Endothelial cell of umbilical vein (primary cell): ENCODE data around the gene CRCP. TPM values are rescaled to one million over a fixed set of nuclear protein-coding genes. Genes with fewer than 3 reads are reported as not detected.

Experiments used
- BruUV-seq: library from RNA; stranded (reverse); fragments of 400-500 nt; replicated peaks from 2 replicates; lab custom pipeline; 2021; lab: Mats Ljungman, UMichigan
- CTCF ChIA-PET: fragments of 300-600, 350-600 bp; sonication (Branson Sonifier 250); formaldehyde crosslinking; loops from one replicate; lab custom pipeline; 2021; ENCODE audit warnings: antibody characterized with exemption, inconsistent platforms; lab: Charles Lee
- POLR2A ChIA-PET: fragments of 300-600, 350-600 bp; sonication (Branson Sonifier 250); formaldehyde crosslinking; loops from one replicate; lab custom pipeline; 2021; ENCODE audit warnings: antibody characterized with exemption, inconsistent platforms; lab: Charles Lee
- DNase-seq: peaks from one replicate; pipeline ENCODE4 v3.0.0-alpha.2; 2011; ENCODE audit warnings: low read depth, low spot score
- FAIRE-seq: peaks from 2 replicates; lab custom pipeline; 2011; peaks lifted over from hg19 to GRCh38; lab: Jason Lieb, UNC
- H2AFZ ChIP-seq: 2 replicates; pipeline ENCODE4 v1.6.0; 2012; ENCODE audit warnings: low read depth, low read length, control low read depth, inconsistent platforms
- H3K27ac ChIP-seq: 2 replicates; pipeline ENCODE4 v1.5.1; 2011; ENCODE audit warnings: low read depth, mild to moderate bottlenecking, control low read depth, low read length, moderate library complexity; ENCODE audit not compliant: insufficient read depth
- H3K27me3 ChIP-seq, 2 experiments: 2 replicates each; pipeline versions ENCODE4 v1.6.0 to v1.6.1; 2011; ENCODE audit warnings: low read length in 2 of 2, mixed read lengths in 1 of 2; ENCODE audit not compliant: control insufficient read depth in 2 of 2, insufficient read depth in 2 of 2
- H3K36me3 ChIP-seq, 2 experiments: 2 replicates in 1 of 2; 3 replicates in 1 of 2; pipeline ENCODE4 v1.5.1; 2011; ENCODE audit warnings: low read length in 2 of 2, mild to moderate bottlenecking in 1 of 2, moderate library complexity in 1 of 2; ENCODE audit not compliant: control insufficient read depth in 2 of 2, insufficient read depth in 2 of 2; ENCODE audit errors: extremely low read depth in 1 of 2
- H3K4me1 ChIP-seq: 3 replicates; pipeline ENCODE4 v1.5.1; 2011; ENCODE audit warnings: mild to moderate bottlenecking, low read length; ENCODE audit not compliant: control insufficient read depth, insufficient read depth; ENCODE audit errors: extremely low read depth
- H3K4me2 ChIP-seq: 2 replicates; pipeline ENCODE4 v1.6.1; 2011; ENCODE audit warnings: low read length, control low read depth, mixed read lengths; ENCODE audit not compliant: insufficient read depth
- H3K4me3 ChIP-seq, 3 experiments: fragments of 200-600 bp in 1 of 3; sonication (generic), shearing (Covaris generic) in 1 of 3; replicated peaks in 1 of 3; 2 replicates each; pipeline ENCODE4 v1.5.1; 2011 to 2016; ENCODE audit warnings: control low read depth in 3 of 3, low read length in 3 of 3, mild to moderate bottlenecking in 2 of 3, inconsistent platforms in 1 of 3, low read depth in 1 of 3, moderate library complexity in 1 of 3; ENCODE audit not compliant: insufficient read depth in 1 of 3
- H3K79me2 ChIP-seq: 2 replicates; pipeline ENCODE4 v1.6.0; 2012; ENCODE audit warnings: low read length, inconsistent platforms; ENCODE audit not compliant: control insufficient read depth, insufficient read depth
- H3K9ac ChIP-seq: replicated peaks from 2 replicates; pipeline ENCODE3; 2011; ENCODE audit warnings: low read length, control low read depth; ENCODE audit not compliant: insufficient read depth; ENCODE audit errors: extremely low read depth
- H3K9me1 ChIP-seq: replicated peaks from 3 replicates; pipeline ENCODE4 v1.6.0; 2011; ENCODE audit warnings: mild to moderate bottlenecking, low read length; ENCODE audit not compliant: control insufficient read depth, insufficient read depth; ENCODE audit errors: extremely low read depth
- H3K9me3 ChIP-seq: replicated peaks from 2 replicates; pipeline ENCODE4 v1.5.1; 2012; ENCODE audit warnings: low read length, inconsistent platforms; ENCODE audit not compliant: control insufficient read depth, insufficient read depth
- H4K20me1 ChIP-seq: replicated peaks from 2 replicates; pipeline ENCODE3; 2011; ENCODE audit warnings: mild to moderate bottlenecking, low read length; ENCODE audit not compliant: control insufficient read depth, insufficient read depth; ENCODE audit errors: extremely low read depth
- EZH2 ChIP-seq: IDR thresholded peaks from 2 replicates; pipeline ENCODE4 v1.6.1; 2012; ENCODE audit warnings: borderline replicate concordance, low read depth, mild to moderate bottlenecking, moderate library complexity, low read length, inconsistent platforms; ENCODE audit not compliant: severe bottlenecking
- FOS ChIP-seq: IDR thresholded peaks from 2 replicates; pipeline ENCODE4 v1.6.1; 2011; ENCODE audit warnings: mild to moderate bottlenecking, low read length, moderate library complexity, borderline replicate concordance; ENCODE audit not compliant: insufficient read depth
- GATA2 ChIP-seq: IDR thresholded peaks from 2 replicates; pipeline ENCODE4 v1.7.0; 2011; ENCODE audit warnings: low read depth, mild to moderate bottlenecking, moderate library complexity, mixed read lengths, low read length; ENCODE audit not compliant: insufficient read length, insufficient read depth
- JUN ChIP-seq: IDR thresholded peaks from 2 replicates; pipeline ENCODE4 v1.6.1; 2011; ENCODE audit warnings: borderline replicate concordance, low read depth; ENCODE audit not compliant: insufficient read length, insufficient read depth
- MYC ChIP-seq: IDR thresholded peaks from one replicate; pipeline ENCODE4 v1.6.1; 2011; ENCODE audit warnings: mild to moderate bottlenecking, low read depth, low read length
- POLR2A ChIP-seq: IDR thresholded peaks from 2 replicates; pipeline ENCODE4 v1.6.1; 2012; ENCODE audit warnings: low read depth, mild to moderate bottlenecking, control low read depth, low read length
- POLR2AphosphoS5 ChIP-seq: IDR thresholded peaks from 2 replicates; pipeline ENCODE4 v1.6.1; 2012; ENCODE audit warnings: low read depth, mild to moderate bottlenecking, control low read depth, low read length, moderate library complexity; ENCODE audit not compliant: insufficient read depth
- dilution Hi-C: fragments of 300-500 bp; cut with MboI; formaldehyde crosslinking; loops from one replicate; pipeline ENCODE4 v1.15.0; 2019; ENCODE audit warnings: low sequenced_read_pairs; ENCODE audit not compliant: extremely low pct_ligation_motif_present
- intact Hi-C: fragments of 100-400 bp; cut with micrococcal nuclease; formaldehyde crosslinking; loops from one replicate; pipeline ENCODE4 v1.10.0; 2022
- polyA plus RNA-seq, 4 experiments: library from polyadenylated mRNA; depleted of rRNA in 3 of 4; stranded (reverse) in 3 of 4; unstranded in 1 of 4; fragments of >200 nt; gene quantifications; 2 replicates each; pipeline versions ENCODE4 v1.2.1 to v1.2.3, GENCODE V29; 2011 to 2012; ENCODE audit warnings: missing spikeins in 1 of 4
- total RNA-seq: library from RNA; stranded (reverse); gene quantifications from 2 replicates; pipeline ENCODE4 v1.2.3, GENCODE V29; 2021
- TF ChIP-seq, protein P1 (sequence below): IDR thresholded peaks from 2 replicates; pipeline ENCODE4 v1.6.1; 2011; ENCODE audit not compliant: insufficient read depth, insufficient read length
- TF ChIP-seq, protein P2 (sequence below), 2 donors: IDR thresholded peaks; 1 replicate in 1 of 2; 2 replicates in 1 of 2; pipeline ENCODE4 v1.5.1; 2011; ENCODE audit warnings: low read length in 2 of 2, mild to moderate bottlenecking in 2 of 2, moderate library complexity in 2 of 2, control low read depth in 1 of 2, inconsistent platforms in 1 of 2, low read depth in 1 of 2; ENCODE audit not compliant: insufficient read depth in 1 of 2; ENCODE audit errors: extremely low read depth in 1 of 2

The CRCP gene
- total and polyA plus RNA-seq, 2 donors (not counting 3 experiments of a cell fraction or from before 2014, with no cell fraction given), result 14.2 to 29.7 TPM

DNA sequence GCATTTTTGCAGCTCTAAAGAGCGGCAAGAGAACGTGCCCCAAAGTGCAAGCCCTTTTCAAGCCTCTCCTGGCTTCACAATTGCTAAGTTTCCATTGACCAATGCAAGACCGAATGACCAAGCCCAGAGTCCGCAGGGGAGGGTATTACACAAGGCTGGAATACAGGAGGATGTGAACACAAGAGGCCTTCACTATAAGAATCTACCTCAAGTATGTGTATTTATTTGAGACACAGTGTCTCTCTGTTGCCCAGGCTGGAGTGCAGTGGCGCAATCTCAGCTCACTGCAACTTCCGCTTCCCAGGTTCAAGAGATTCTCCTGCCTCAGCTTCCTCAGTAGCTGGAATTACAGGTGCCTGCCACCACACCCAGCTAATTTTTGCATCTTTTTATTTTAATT lies 68.3 kb downstream of the CRCP start:
- TF ChIP-seq, protein P1, sequence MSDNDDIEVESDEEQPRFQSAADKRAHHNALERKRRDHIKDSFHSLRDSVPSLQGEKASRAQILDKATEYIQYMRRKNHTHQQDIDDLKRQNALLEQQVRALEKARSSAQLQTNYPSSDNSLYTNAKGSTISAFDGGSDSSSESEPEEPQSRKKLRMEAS, result no peak
- TF ChIP-seq FOS, result no peak
- TF ChIP-seq EZH2, result no peak
- no peak for TF ChIP-seq JUN
- no peak for TF ChIP-seq POLR2A
- no peak for TF ChIP-seq MYC
- TF ChIP-seq POLR2AphosphoS5, result no peak
- no peak for TF ChIP-seq GATA2
- TF ChIP-seq, protein P2, sequence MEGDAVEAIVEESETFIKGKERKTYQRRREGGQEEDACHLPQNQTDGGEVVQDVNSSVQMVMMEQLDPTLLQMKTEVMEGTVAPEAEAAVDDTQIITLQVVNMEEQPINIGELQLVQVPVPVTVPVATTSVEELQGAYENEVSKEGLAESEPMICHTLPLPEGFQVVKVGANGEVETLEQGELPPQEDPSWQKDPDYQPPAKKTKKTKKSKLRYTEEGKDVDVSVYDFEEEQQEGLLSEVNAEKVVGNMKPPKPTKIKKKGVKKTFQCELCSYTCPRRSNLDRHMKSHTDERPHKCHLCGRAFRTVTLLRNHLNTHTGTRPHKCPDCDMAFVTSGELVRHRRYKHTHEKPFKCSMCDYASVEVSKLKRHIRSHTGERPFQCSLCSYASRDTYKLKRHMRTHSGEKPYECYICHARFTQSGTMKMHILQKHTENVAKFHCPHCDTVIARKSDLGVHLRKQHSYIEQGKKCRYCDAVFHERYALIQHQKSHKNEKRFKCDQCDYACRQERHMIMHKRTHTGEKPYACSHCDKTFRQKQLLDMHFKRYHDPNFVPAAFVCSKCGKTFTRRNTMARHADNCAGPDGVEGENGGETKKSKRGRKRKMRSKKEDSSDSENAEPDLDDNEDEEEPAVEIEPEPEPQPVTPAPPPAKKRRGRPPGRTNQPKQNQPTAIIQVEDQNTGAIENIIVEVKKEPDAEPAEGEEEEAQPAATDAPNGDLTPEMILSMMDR (IDR thresholded peaks at IDR 0.05; ENCODE audit: extremely low read depth in 1 of 2, insufficient read depth in 1 of 2, low read depth in 1 of 2, low read length in 2 of 2), result no peak
- no peak overlapping the region for H3K4me3 ChIP-seq
- no peaks in the 10 kb centered on the region for H3K9me1 ChIP-seq
- ChIA-PET CTCF (interaction anchor here (1.5 kb wide), 1 partner anchor 36 kb away, joined by 3 read pairs; no protein-coding TSS in a partner anchor), POLR2A (no interaction called here)
- H3K4me2 ChIP-seq, result no peak overlapping the region
- H3K4me1 ChIP-seq, result no peaks in the 10 kb centered on the region
- H3K79me2 ChIP-seq, result no peaks in the 10 kb centered on the region
- H4K20me1 ChIP-seq, result no peaks in the 10 kb centered on the region
- H3K27ac ChIP-seq, result no peak overlapping the region
- H3K9me3 ChIP-seq, result no peaks in the 10 kb centered on the region
- H2AFZ ChIP-seq, result no peak overlapping the region
- dilution Hi-C loops (no loop called here), intact Hi-C loops (no loop called here)
- FAIRE-seq (no peak), DNase-seq (no peak)
- no peaks in the 10 kb centered on the region for H3K27me3 ChIP-seq
- BruUV-seq, result no TSS peak
- H3K9ac ChIP-seq, result no peak overlapping the region
- no peaks in the 10 kb centered on the region for H3K36me3 ChIP-seq
